Spleen (tissue), 7 donors: Measurements from ENCODE around the gene DLX4.

Experiments used
- CTCF ChIP-seq, 11 experiments: fragments of 200-600 bp in 7 of 11; fragments of 450-650 bp in 4 of 11; sonication (generic) in 4 of 11; IDR thresholded peaks in 8 of 11; conservative IDR thresholded peaks in 3 of 11; 1 replicate in 7 of 11; 2 replicates in 4 of 11; pipeline versions ENCODE4 v1.4.0 to v1.8.0; 2016 to 2021; ENCODE audit warnings: antibody characterized with exemption in 11 of 11, inconsistent platforms in 4 of 11, mild to moderate bottlenecking in 1 of 11
- POLR2A ChIP-seq, 3 donors: fragments of 450-650 bp; IDR thresholded peaks; one replicate each; pipeline ENCODE4 v1.5.1; 2017; ENCODE audit warnings: antibody characterized with exemption in 3 of 3, mild to moderate bottlenecking in 1 of 3
- POLR2AphosphoS5 ChIP-seq, 3 donors: sonication (generic); formaldehyde crosslinking; IDR thresholded peaks; one replicate each; pipeline ENCODE4 v1.5.1; 2017; ENCODE audit warnings: antibody characterized with exemption in 3 of 3
- donor health status: DM: no; HTN: no; CAD: no; lungs with moderate emphysema.
- donor health status: DM: no; HTN: no; CAD: no.
- donor health status: DM: no; HTN: no; CAD: no.

DNA sequence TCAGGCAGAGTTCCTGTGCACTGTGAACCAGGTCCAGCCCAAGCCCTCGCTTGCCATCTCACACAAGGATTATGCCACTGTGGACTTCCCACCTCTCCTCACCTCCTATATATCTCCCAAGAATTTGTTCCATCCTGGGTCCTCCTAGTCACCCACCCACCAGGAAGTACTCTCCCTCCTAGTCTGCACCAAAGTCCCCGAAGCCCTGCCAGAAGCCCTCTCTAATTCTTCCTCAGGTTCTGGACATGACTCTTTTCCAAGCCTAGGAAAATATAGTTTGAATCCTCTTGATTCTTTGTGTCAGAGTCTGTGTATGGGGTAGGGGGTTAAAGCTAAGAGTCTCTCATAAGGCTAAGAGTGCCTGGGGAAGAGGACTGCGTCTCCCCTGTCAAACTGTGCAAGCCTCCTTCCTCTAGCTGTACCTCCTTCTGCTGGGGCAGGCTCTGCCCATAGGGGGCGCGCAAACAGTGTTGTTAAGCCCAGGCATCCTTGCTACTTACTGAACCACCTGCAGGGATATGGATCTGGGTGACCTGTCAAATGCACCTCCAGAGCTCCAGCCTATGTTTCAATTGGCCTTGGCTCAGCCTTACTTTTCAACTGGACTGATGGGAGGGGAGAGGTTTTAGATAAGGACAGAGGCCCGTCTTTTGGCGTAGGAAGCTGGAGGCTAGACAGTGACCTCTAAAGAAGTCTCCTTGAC is 16.6 kb upstream of the DLX4 start:
- TF ChIP-seq CTCF (IDR thresholded peaks at IDR 0.05 in 8 of 11, conservative IDR thresholded peaks at IDR 0.05 in 3 of 11) (peak in 10 of 11 experiments; percentile 38 to 90 (median 74)), POLR2AphosphoS5 (IDR thresholded peaks at IDR 0.05) (no peak), POLR2A (IDR thresholded peaks at IDR 0.05) (no peak)
